ENCODE measurements around the gene IQGAP2. TPM values are rescaled to one million over a fixed set of nuclear protein-coding genes. Genes with fewer than 3 reads are reported as not detected.
A peak's percentile ranks its signal among the peaks of the same experiment; 100 is the strongest.

Gene IQGAP2
- total and polyA plus RNA-seq, 2 donors from 2014 or later, result 23.2 to 35.8 TPM

- no peak for TF ChIP-seq CTCF (IDR thresholded peaks at IDR 0.05; ENCODE audit: borderline replicate concordance, extremely low read depth, insufficient read depth)
- Histone ChIP-seq H3K36me3 (ENCODE audit: control insufficient read depth in 2 of 3, insufficient read depth in 3 of 3, low read length in 3 of 3) (no peaks in the 10 kb centered on the region), H3K9me3 (ENCODE audit: control insufficient read depth in 2 of 3, insufficient read depth in 1 of 3, low read length in 3 of 3) (no peaks in the 10 kb centered on the region), H3K9ac (ENCODE audit: low read length in 3 of 3) (no peak overlapping the region), H3K4me1 (ENCODE audit: control insufficient read depth in 2 of 3, insufficient read depth in 2 of 3, low read depth in 1 of 3, low read length in 3 of 3) (peaks cover 0 to 3% (median 0%) of the 10 kb centered on the region in 3 donors), H3K27ac (ENCODE audit: low read depth in 2 of 2, low read length in 2 of 2) (no peak overlapping the region), H3K27me3 (ENCODE audit: control insufficient read depth, insufficient read depth, low read length) (no peaks in the 10 kb centered on the region), H3K4me3 (ENCODE audit: low read length in 3 of 3) (no peak overlapping the region)
- DNase-seq (no peak), FAIRE-seq (no peak)
- intact Hi-C loops (cut with DNase I), result no loop called here
These were observed 18.4 kb upstream of the IQGAP2 start for GRCh38 chr5:76384705-76385104.

DNA sequence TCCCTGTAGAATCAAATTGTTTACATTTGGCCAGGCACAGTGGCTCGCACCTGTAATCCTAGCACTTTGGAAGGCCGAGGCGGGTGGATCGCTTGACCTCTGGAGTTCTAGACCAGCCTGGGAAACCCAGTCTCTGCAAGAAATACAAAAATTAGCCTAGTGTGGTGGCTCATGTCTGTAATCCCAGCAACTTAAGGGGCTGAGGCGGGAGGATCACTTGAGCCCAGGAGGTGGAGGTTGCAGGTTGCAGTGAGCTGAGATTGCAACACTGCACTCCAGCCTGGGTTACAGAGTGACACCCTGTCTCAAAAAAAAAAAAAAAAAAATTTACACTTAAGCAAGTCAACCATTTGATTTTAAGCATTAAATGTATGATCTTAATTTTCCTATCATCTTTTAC, 17.5 kb upstream of the IQGAP2 start:
- Histone ChIP-seq H3K4me3 (ENCODE audit: low read length in 3 of 3) (no peak overlapping the region), H3K9ac (ENCODE audit: low read length in 3 of 3) (no peak overlapping the region), H3K9me3 (ENCODE audit: control insufficient read depth in 2 of 3, insufficient read depth in 1 of 3, low read length in 3 of 3) (no peaks in the 10 kb centered on the region), H3K36me3 (ENCODE audit: control insufficient read depth in 2 of 3, insufficient read depth in 3 of 3, low read length in 3 of 3) (no peaks in the 10 kb centered on the region), H3K27ac (ENCODE audit: low read depth in 2 of 2, low read length in 2 of 2) (no peak overlapping the region), H3K27me3 (ENCODE audit: control insufficient read depth, insufficient read depth, low read length) (no peaks in the 10 kb centered on the region), H3K4me1 (ENCODE audit: control insufficient read depth in 2 of 3, insufficient read depth in 2 of 3, low read depth in 1 of 3, low read length in 3 of 3) (peaks cover 0 to 3% (median 0%) of the 10 kb centered on the region in 3 donors)
- FAIRE-seq (no peak), DNase-seq (no peak)
- intact Hi-C loops (cut with DNase I), result no loop called here
- no peak for TF ChIP-seq CTCF (IDR thresholded peaks at IDR 0.05; ENCODE audit: borderline replicate concordance, extremely low read depth, insufficient read depth)

- TF ChIP-seq CTCF (IDR thresholded peaks at IDR 0.05; ENCODE audit: borderline replicate concordance, extremely low read depth, insufficient read depth), result no peak
- Histone ChIP-seq H3K9ac (ENCODE audit: low read length in 3 of 3) (no peak overlapping the region), H3K36me3 (ENCODE audit: control insufficient read depth in 2 of 3, insufficient read depth in 3 of 3, low read length in 3 of 3) (no peaks in the 10 kb centered on the region), H3K4me3 (ENCODE audit: low read length in 3 of 3) (no peak overlapping the region), H3K27ac (ENCODE audit: low read depth in 2 of 2, low read length in 2 of 2) (peak overlapping the region in 1 of 2 donors; percentile 32), H3K27me3 (ENCODE audit: control insufficient read depth, insufficient read depth, low read length) (no peaks in the 10 kb centered on the region), H3K4me1 (ENCODE audit: control insufficient read depth in 2 of 3, insufficient read depth in 2 of 3, low read depth in 1 of 3, low read length in 3 of 3) (peaks cover 0 to 3% (median 0%) of the 10 kb centered on the region in 3 donors), H3K9me3 (ENCODE audit: control insufficient read depth in 2 of 3, insufficient read depth in 1 of 3, low read length in 3 of 3) (no peaks in the 10 kb centered on the region)
- intact Hi-C loops (cut with DNase I), result no loop called here
- FAIRE-seq, result no peak
- peak in 1 of 5 donors; percentile 79 for DNase-seq
These were observed 16.7 kb upstream of the IQGAP2 start for GRCh38 chr5:76386360-76386759.

- peaks cover 0 to 3% (median 0%) of the 10 kb centered on the region in 3 donors for H3K4me1 ChIP-seq (ENCODE audit: control insufficient read depth in 2 of 3, insufficient read depth in 2 of 3, low read depth in 1 of 3, low read length in 3 of 3)
- no peak for FAIRE-seq
- no peak for TF ChIP-seq CTCF (IDR thresholded peaks at IDR 0.05; ENCODE audit: borderline replicate concordance, extremely low read depth, insufficient read depth)
These were observed 14.8 kb upstream of the IQGAP2 start for GRCh38 chr5:76388236-76388635.

More at GRCh38 chr5:76388236-76388635, 14.8 kb upstream of the IQGAP2 start:
- no peak overlapping the region for H3K27ac ChIP-seq (ENCODE audit: low read depth in 2 of 2, low read length in 2 of 2)
- DNase-seq, result no peak
- intact Hi-C loops (cut with DNase I), result no loop called here
- H3K9me3 ChIP-seq (ENCODE audit: control insufficient read depth in 2 of 3, insufficient read depth in 1 of 3, low read length in 3 of 3), result no peaks in the 10 kb centered on the region
- no peak overlapping the region for H3K4me3 ChIP-seq (ENCODE audit: low read length in 3 of 3)
- no peaks in the 10 kb centered on the region for H3K36me3 ChIP-seq (ENCODE audit: control insufficient read depth in 2 of 3, insufficient read depth in 3 of 3, low read length in 3 of 3)
- H3K27me3 ChIP-seq (ENCODE audit: control insufficient read depth, insufficient read depth, low read length), result no peaks in the 10 kb centered on the region
- no peak overlapping the region for H3K9ac ChIP-seq (ENCODE audit: low read length in 3 of 3)

All from kidney (tissue), 14 donors.